Hematopoietic multipotent progenitor cell treated with erythropoietin and hydrocortisone succinate and interleukin-3 and kit ligand, for 17 days (in vitro differentiated cells): ENCODE measurements around the gene TPRN.

Experiments used
- DNase-seq: peaks from one replicate; pipeline ENCODE4 v3.0.0-alpha.2; 2015; ENCODE audit warnings: low spot score

TPRN gene

GRCh38 chr9:137189297-137190295, 10.9 kb downstream of the TPRN start:
- no peak for DNase-seq

- peak; percentile 98 for DNase-seq
Observed at GRCh38 chr9:137188490-137189296, 11.8 kb downstream of the TPRN start, which contains the start of the genes ANAPC2 and SSNA1. Gene ANAPC2 (minus strand): TSS chr9:137188560. CDS start chr9:137188532, 28 bp downstream. Gene SSNA1 (plus strand): TSS chr9:137188676. CDS start chr9:137188727, 51 bp downstream.

GRCh38 chr9:137188086-137188489, 12.5 kb downstream of the TPRN start:
- DNase-seq: no peak

GRCh38 chr9:137187386-137187785, 13.2 kb downstream of the TPRN start:
- DNase-seq: no peak

- DNase-seq: peak; percentile 41
Observed at GRCh38 chr9:137186385-137186784, 14.2 kb downstream of the TPRN start.

GRCh38 chr9:137185921-137186320, 14.6 kb downstream of the TPRN start:
- DNase-seq: no peak

- DNase-seq: no peak
Observed at GRCh38 chr9:137184881-137185660, 15.5 kb downstream of the TPRN start.

GRCh38 chr9:137183980-137184595, 16.5 kb downstream of the TPRN start:
- DNase-seq: no peak

GRCh38 chr9:137182836-137183235, 17.7 kb downstream of the TPRN start:
- no peak for DNase-seq

GRCh38 chr9:137181680-137182079, 18.9 kb downstream of the TPRN start:
- DNase-seq: no peak

GRCh38 chr9:137180491-137180890, 20.1 kb downstream of the TPRN start:
- DNase-seq: no peak

- DNase-seq: no peak
Observed at GRCh38 chr9:137179761-137180160, 20.8 kb downstream of the TPRN start.

- DNase-seq: no peak
Observed at GRCh38 chr9:137178939-137179630, 21.5 kb downstream of the TPRN start.

GRCh38 chr9:137178201-137178938, 22.2 kb downstream of the TPRN start:
- DNase-seq: no peak

- DNase-seq: peak; percentile 36
Observed at GRCh38 chr9:137176302-137177182, 24.0 kb downstream of the TPRN start.

GRCh38 chr9:137175345-137175961, 25.1 kb downstream of the TPRN start:
- no peak for DNase-seq

GRCh38 chr9:137174722-137175293, 25.7 kb downstream of the TPRN start:
- no peak for DNase-seq
